Panc1 (cell line): ENCODE results near the gene BBX. TPM values are rescaled to one million over a fixed set of nuclear protein-coding genes. Genes with fewer than 3 reads are reported as not detected.

Source experiments
- ATAC-seq: fragments of 200-7000 bp; cut with Tn5 transposase; 2 replicates; pipeline ENCODE4 v1.9.1; 2020; ENCODE audit warnings: mild to moderate bottlenecking, moderate library complexity
- BruUV-seq: library from RNA; stranded (reverse); fragments of 400-500 nt; replicated peaks from 2 replicates; lab custom pipeline; 2021; lab: Mats Ljungman, UMichigan
- CTCF ChIA-PET: fragments of 300-600 bp; sonication (Branson Sonifier 250); formaldehyde crosslinking; loops from one replicate; lab custom pipeline; 2022; ENCODE audit warnings: antibody characterized with exemption; lab: Charles Lee
- POLR2A ChIA-PET: fragments of 300-600 bp; sonication (Branson Sonifier 250); formaldehyde crosslinking; loops from one replicate; lab custom pipeline; 2022; ENCODE audit warnings: antibody characterized with exemption; lab: Charles Lee
- DNase-seq: peaks from one replicate; pipeline ENCODE4 v3.0.0-alpha.2; 2010; ENCODE audit warnings: low read depth, low spot score
- H3K27ac ChIP-seq: 2 replicates; pipeline ENCODE4 v1.5.1; 2011; ENCODE audit warnings: mild to moderate bottlenecking, low read length, inconsistent platforms
- H3K27me3 ChIP-seq: fragments of 200-500 bp; sonication (Bioruptor generic); 2 replicates; pipeline ENCODE4 v1.6.0; 2014; ENCODE audit warnings: low read length, inconsistent platforms; ENCODE audit not compliant: control insufficient read depth, insufficient read depth
- H3K36me3 ChIP-seq: fragments of 200-500 bp; sonication (Bioruptor generic); 2 replicates; pipeline ENCODE4 v1.5.1; 2014; ENCODE audit warnings: inconsistent platforms, mild to moderate bottlenecking, low read length, moderate library complexity; ENCODE audit not compliant: control insufficient read depth, insufficient read depth
- H3K4me1 ChIP-seq: 2 replicates; pipeline ENCODE4 v1.5.1; 2011; ENCODE audit warnings: inconsistent platforms, mild to moderate bottlenecking, low read length, moderate library complexity; ENCODE audit not compliant: control insufficient read depth, insufficient read depth
- H3K4me3 ChIP-seq, 2 experiments: 2 replicates each; pipeline ENCODE4 v1.5.1; 2011 to 2012; ENCODE audit warnings: low read depth in 2 of 2, low read length in 2 of 2, mild to moderate bottlenecking in 2 of 2, inconsistent platforms in 1 of 2, moderate library complexity in 1 of 2
- H3K9me3 ChIP-seq: fragments of 200-500 bp; sonication (Bioruptor generic); 2 replicates; pipeline ENCODE4 v1.5.1; 2014; ENCODE audit warnings: low read depth, mild to moderate bottlenecking, inconsistent platforms, low read length, moderate library complexity; ENCODE audit not compliant: control insufficient read depth, insufficient read depth
- POLR2AphosphoS5 ChIP-seq: IDR thresholded peaks from 2 replicates; pipeline ENCODE4 v1.6.1; 2012; ENCODE audit warnings: mild to moderate bottlenecking, low read depth, low read length, moderate library complexity
- SIN3A ChIP-seq: IDR thresholded peaks from 2 replicates; pipeline ENCODE4 v1.6.1; 2012; ENCODE audit warnings: low read depth, mild to moderate bottlenecking, low read length, moderate library complexity, borderline replicate concordance; ENCODE audit not compliant: insufficient read depth
- TCF7L2 ChIP-seq: IDR thresholded peaks from 2 replicates; pipeline ENCODE4 v1.6.1; 2011; ENCODE audit warnings: mild to moderate bottlenecking, low read depth, low read length, inconsistent platforms
- in situ Hi-C: cut with HindIII; loops from 2 replicates; pipeline ENCODE4 v1.10.0; 2016; ENCODE audit warnings: low sequenced_read_pairs, low pct_unique_long_range_greater_than_20kb
- intact Hi-C: fragments of 100-400 bp; cut with micrococcal nuclease; formaldehyde crosslinking; loops from one replicate; pipeline ENCODE4 v1.10.0; 2022; ENCODE audit not compliant: unreplicated experiment
- total RNA-seq: library from RNA; stranded (reverse); gene quantifications from one replicate; pipeline ENCODE4 v1.2.1, GENCODE V29; 2021; ENCODE audit not compliant: unreplicated experiment
- TF ChIP-seq, protein P1 (sequence below), 2 experiments: IDR thresholded peaks; 2 replicates each; pipeline ENCODE4 v1.6.1; 2011 to 2012; ENCODE audit warnings: low read depth in 2 of 2, control low read depth in 1 of 2, low read length in 1 of 2, mild to moderate bottlenecking in 1 of 2, moderate library complexity in 1 of 2; ENCODE audit not compliant: insufficient read depth in 1 of 2
- TF ChIP-seq, protein P2 (sequence below): fragments of 450-650 bp; IDR thresholded peaks from 2 replicates; pipeline ENCODE4 v1.5.1; 2017; ENCODE audit warnings: mild to moderate bottlenecking

BBX gene
- total RNA-seq, 1 experiment from 2014 or later, result 28.5 TPM

DNA sequence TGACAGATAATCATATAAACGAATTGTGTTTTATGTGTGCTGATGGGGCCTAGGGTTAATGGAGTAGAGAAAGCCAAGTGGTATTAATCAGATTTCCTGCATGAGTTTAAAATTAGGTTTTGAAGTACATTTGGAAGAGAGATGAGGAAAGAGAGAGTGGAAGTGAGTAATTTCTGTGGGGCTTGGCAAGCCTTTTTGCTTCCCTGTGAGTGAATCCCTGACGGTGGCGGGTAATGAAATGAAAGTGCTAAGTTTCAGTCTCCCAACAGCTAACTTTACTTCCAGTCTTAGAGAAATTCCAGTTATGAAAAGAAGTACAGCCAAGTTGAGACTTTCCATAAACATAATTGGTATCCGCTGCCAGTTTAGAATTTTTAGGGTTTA is 139.4 kb downstream of the BBX start:
- TF ChIP-seq, protein P1, sequence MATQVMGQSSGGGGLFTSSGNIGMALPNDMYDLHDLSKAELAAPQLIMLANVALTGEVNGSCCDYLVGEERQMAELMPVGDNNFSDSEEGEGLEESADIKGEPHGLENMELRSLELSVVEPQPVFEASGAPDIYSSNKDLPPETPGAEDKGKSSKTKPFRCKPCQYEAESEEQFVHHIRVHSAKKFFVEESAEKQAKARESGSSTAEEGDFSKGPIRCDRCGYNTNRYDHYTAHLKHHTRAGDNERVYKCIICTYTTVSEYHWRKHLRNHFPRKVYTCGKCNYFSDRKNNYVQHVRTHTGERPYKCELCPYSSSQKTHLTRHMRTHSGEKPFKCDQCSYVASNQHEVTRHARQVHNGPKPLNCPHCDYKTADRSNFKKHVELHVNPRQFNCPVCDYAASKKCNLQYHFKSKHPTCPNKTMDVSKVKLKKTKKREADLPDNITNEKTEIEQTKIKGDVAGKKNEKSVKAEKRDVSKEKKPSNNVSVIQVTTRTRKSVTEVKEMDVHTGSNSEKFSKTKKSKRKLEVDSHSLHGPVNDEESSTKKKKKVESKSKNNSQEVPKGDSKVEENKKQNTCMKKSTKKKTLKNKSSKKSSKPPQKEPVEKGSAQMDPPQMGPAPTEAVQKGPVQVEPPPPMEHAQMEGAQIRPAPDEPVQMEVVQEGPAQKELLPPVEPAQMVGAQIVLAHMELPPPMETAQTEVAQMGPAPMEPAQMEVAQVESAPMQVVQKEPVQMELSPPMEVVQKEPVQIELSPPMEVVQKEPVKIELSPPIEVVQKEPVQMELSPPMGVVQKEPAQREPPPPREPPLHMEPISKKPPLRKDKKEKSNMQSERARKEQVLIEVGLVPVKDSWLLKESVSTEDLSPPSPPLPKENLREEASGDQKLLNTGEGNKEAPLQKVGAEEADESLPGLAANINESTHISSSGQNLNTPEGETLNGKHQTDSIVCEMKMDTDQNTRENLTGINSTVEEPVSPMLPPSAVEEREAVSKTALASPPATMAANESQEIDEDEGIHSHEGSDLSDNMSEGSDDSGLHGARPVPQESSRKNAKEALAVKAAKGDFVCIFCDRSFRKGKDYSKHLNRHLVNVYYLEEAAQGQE (IDR thresholded peaks at IDR 0.05; ENCODE audit: insufficient read depth in 1 of 2, low read depth in 2 of 2, low read length in 1 of 2), result no peak
- no peak for TF ChIP-seq TCF7L2
- TF ChIP-seq, protein P2, sequence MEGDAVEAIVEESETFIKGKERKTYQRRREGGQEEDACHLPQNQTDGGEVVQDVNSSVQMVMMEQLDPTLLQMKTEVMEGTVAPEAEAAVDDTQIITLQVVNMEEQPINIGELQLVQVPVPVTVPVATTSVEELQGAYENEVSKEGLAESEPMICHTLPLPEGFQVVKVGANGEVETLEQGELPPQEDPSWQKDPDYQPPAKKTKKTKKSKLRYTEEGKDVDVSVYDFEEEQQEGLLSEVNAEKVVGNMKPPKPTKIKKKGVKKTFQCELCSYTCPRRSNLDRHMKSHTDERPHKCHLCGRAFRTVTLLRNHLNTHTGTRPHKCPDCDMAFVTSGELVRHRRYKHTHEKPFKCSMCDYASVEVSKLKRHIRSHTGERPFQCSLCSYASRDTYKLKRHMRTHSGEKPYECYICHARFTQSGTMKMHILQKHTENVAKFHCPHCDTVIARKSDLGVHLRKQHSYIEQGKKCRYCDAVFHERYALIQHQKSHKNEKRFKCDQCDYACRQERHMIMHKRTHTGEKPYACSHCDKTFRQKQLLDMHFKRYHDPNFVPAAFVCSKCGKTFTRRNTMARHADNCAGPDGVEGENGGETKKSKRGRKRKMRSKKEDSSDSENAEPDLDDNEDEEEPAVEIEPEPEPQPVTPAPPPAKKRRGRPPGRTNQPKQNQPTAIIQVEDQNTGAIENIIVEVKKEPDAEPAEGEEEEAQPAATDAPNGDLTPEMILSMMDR, result no peak
- no peak for TF ChIP-seq POLR2AphosphoS5
- no peak for TF ChIP-seq SIN3A
- ATAC-seq, result no peak
- in situ Hi-C loops (no loop called here), intact Hi-C loops (loop anchor here (10.0 kb wide), 1 partner anchor 427 kb away; no protein-coding TSS in a partner anchor)
- Histone ChIP-seq H3K36me3 (no peaks in the 10 kb centered on the region), H3K9me3 (no peaks in the 10 kb centered on the region), H3K27me3 (no peaks in the 10 kb centered on the region), H3K4me3 (no peak overlapping the region), H3K4me1 (no peaks in the 10 kb centered on the region), H3K27ac (no peak overlapping the region)
- CTCF ChIA-PET, result no interaction called here
- POLR2A ChIA-PET, result interaction anchor here (0.6 kb wide), 1 partner anchor 139 kb away, joined by 3 read pairs; no protein-coding TSS in a partner anchor
- no peak for DNase-seq
- BruUV-seq, result no TSS peak

DNA sequence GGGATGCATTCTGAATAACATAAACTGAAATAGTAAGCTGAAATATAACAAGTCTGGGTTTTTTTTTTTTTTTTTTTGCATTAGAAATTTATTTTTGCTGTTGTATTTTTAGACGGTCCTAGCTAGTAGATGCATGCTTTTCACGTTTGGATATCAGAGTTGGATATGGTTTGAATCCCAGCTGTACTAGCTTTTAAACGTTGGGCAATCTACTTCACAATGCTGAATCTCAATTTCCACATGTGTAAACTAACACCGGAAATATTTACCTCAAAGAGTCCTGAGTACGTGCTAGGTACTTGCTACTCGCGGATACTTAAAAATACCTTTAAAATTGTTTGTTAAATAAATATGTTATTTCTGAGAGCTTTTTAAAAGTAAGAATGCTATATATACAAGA is 139.8 kb downstream of the BBX start:
- ATAC-seq (no peak), DNase-seq (no peak)
- no peak overlapping the region for H3K27ac ChIP-seq
- no peaks in the 10 kb centered on the region for H3K9me3 ChIP-seq
- in situ Hi-C loops, result no loop called here
- H3K4me3 ChIP-seq, result no peak overlapping the region
- no peaks in the 10 kb centered on the region for H3K27me3 ChIP-seq
- H3K36me3 ChIP-seq, result no peaks in the 10 kb centered on the region
- CTCF ChIA-PET, result no interaction called here
- TF ChIP-seq, protein P1 (IDR thresholded peaks at IDR 0.05; ENCODE audit: insufficient read depth in 1 of 2, low read depth in 2 of 2, low read length in 1 of 2), result no peak
- POLR2A ChIA-PET, result interaction anchor here (0.6 kb wide), 1 partner anchor 138 kb away, joined by 3 read pairs; no protein-coding TSS in a partner anchor
- intact Hi-C loops, result loop anchor here (10.0 kb wide), 1 partner anchor 428 kb away; no protein-coding TSS in a partner anchor
- no peaks in the 10 kb centered on the region for H3K4me1 ChIP-seq
- no TSS peak for BruUV-seq
